ENCODE data around the gene ABHD5.

Gene ABHD5

DNA sequence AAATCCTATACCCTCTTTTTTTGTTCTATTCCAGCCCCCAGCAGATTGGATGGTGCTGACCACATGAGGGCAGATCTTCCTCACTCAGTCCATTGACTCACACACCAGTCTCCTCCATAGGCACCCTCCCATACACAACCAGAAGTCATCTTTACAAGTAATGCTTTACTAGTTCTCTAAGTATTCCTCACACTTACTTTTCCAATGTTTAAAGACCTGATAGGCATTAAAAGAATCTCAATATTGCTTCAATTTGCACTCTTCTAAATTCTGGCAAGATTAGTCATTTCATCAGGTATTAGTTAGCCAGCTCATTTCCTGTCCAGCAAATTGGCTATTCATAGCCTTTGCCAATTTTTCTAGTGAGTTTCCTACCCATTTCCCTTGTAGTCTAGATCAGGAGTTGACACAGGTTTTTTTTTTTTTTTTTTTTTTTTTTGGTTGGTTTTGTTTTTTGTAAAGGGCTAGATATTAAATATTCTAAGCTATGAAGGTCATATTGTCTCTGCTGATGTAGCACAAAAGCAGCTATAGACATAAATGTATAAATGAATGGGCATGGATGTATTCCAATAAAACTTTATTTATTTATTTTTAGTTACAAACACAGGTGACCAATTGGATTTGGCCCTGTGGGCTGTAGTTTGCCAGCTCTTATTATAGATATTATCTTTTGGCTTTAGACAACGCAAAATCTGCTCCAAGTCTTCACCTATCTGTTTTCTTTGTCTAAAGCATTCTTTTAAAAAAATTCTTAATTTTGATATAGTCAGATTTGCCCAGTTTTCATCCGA lies 76.1 kb downstream of the ABHD5 start:
- ATAC-seq (replicated peaks; ENCODE audit: extremely low read depth, poor library complexity, severe bottlenecking) (no peak), DNase-seq (ENCODE audit: low spot score in 2 of 2) (no peak)
- Mint-ChIP-seq H3K36me3 (ENCODE audit: insufficient read depth) (no peaks in the 10 kb centered on the region), H3K4me1 (peaks cover 24% of the 10 kb centered on the region), H3K27me3 (peaks cover 9% of the 10 kb centered on the region), H3K4me3 (no peak overlapping the region), H3K27ac (ENCODE audit: low read depth) (no peak overlapping the region), H3K9me3 (no peaks in the 10 kb centered on the region)

DNA sequence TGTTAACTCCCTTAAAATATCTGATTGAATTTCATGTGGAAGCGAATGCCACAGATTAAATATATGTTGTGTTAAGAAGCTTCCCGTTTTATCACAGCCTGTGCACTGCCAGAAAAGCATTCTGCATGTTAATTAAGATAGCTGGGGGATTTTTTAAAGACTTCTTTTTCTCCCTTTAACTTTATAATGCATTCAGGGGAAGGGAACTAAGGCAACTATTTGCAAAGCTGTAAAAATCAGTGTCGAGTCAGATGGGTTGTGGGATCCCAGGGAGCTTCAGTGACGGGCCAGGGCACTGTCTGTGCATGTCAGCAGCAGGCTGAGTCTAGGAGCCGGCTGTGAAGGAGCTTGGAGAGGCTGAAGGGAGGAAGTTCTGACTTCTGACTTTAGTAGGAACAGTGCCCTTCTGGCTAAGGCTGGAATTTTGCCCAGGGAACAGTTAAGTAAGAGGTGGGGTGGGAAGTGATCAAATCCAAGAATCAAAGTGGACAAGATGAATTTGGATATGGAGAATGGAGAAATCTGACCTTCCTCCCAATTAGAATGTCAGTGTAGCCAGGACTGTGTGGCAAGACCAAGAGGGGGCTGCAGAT lies 77.7 kb downstream of the ABHD5 start:
- H3K4me1 Mint-ChIP-seq, result peaks cover 27% of the 10 kb centered on the region
- H3K27ac Mint-ChIP-seq (ENCODE audit: low read depth), result peak overlapping the region; percentile 65
- ATAC-seq (replicated peaks; ENCODE audit: extremely low read depth, poor library complexity, severe bottlenecking), result no peak
- H3K27me3 Mint-ChIP-seq, result peaks cover 9% of the 10 kb centered on the region
- peak overlapping the region; percentile 16 for H3K4me3 Mint-ChIP-seq
- no peaks in the 10 kb centered on the region for H3K36me3 Mint-ChIP-seq (ENCODE audit: insufficient read depth)
- no peak for DNase-seq (ENCODE audit: low spot score in 2 of 2)
- no peaks in the 10 kb centered on the region for H3K9me3 Mint-ChIP-seq

DNA sequence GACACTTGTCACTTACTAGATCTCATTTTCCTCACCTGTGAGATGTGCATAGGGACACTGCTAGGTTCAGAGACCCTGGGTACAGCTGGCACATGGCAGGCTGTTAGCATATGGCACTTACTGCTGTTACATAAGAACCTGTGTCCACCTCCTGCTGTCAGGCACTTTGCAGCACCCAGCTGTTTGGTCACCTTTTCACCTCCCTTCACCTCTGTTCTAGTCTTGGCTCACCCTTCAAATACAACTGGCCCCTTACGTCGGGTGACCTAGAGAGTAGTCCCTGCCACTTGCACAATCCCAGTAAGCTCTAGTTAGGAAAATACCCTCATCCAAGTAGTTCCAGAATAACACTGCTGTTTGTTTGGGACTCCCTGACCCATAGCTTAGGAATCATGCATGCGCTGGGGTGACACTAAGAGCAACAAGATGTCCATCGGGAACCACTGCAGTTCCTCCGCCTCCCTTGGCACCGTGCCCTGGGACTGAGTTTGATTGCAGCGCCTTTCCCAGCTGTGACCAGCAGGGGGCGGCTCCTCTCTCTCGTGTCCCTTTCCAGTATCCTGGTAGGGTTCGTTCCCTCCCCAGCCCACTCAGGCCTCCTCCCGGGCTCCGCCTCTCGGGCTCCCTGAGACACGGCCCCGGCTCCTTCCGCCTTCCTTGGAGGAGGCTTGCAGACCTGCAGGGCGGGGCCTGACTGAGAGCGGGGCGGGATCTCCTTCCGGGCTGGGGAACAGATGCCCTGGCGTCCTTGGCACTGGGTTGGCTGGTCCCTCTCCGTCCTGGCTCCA lies 78.6 kb downstream of the ABHD5 start:
- Mint-ChIP-seq H3K27me3 (peaks cover 9% of the 10 kb centered on the region), H3K9me3 (no peaks in the 10 kb centered on the region), H3K27ac (ENCODE audit: low read depth) (peak overlapping the region; percentile 65), H3K4me3 (no peak overlapping the region), H3K4me1 (peaks cover 33% of the 10 kb centered on the region), H3K36me3 (ENCODE audit: insufficient read depth) (no peaks in the 10 kb centered on the region)
- ATAC-seq (replicated peaks; ENCODE audit: extremely low read depth, poor library complexity, severe bottlenecking), result peak; percentile 26
- DNase-seq (ENCODE audit: low spot score in 2 of 2), result peak; percentile 58 to 60

DNA sequence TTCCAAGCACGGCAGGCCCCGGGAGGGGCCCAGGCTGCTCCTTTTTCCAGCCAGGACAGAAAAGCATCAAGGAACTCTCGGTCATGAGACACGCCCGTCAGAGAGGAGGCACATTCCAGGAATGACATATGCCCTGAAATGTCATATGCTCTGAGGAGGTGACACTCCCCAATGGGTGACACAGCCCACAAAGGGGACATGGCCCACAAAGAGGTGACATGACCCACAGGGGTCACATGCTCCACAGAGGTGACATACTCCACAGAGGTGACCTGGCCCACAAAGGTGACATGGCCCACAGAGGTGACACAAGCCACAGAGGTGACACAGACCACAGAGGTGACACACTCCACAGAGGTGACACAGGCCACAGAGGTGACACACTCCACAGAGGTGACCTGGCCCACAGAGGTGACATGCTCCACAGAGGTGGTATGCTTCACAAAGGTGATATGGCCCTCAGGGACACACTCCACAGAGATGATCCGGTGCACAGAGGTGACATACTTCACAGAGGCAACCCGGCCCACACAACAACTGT lies 79.2 kb downstream of the ABHD5 start:
- Mint-ChIP-seq H3K9me3 (no peaks in the 10 kb centered on the region), H3K4me3 (no peak overlapping the region), H3K27ac (ENCODE audit: low read depth) (no peak overlapping the region), H3K27me3 (peaks cover 9% of the 10 kb centered on the region), H3K4me1 (peaks cover 33% of the 10 kb centered on the region), H3K36me3 (ENCODE audit: insufficient read depth) (no peaks in the 10 kb centered on the region)
- ATAC-seq (replicated peaks; ENCODE audit: extremely low read depth, poor library complexity, severe bottlenecking) (peak; percentile 62), DNase-seq (ENCODE audit: low spot score in 2 of 2) (no peak)

DNA sequence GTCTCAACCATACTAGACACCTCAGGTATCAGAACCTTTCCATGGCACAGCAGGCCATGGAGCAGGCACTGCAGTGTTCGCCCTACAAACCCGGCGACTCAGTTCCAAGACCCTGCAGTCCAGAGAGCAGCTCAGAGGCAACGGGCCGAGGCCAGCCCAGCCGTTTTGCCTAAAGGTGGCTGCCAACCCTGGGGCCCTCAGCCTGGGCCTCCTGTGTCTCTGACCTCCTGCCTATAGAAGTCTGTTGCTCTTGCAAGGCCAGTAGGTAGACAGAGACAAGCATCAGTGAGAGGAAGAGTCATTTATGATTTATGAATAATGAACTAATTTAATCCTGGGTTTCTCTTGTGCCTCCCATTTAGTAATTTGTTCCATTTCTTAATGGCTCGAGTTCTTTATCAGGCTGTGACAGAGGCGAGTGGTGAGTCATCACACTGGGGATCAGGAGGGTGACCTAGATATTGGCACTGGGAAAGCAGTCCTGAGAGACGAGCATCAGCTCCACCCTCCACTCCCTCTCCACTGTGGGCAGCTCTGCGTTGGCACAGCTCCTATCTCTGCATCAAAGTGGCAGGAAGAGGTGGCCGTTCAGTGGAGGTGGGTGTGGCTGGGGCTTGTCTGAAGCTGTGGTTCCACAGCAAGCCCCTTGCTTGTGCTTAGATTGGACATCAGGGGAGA lies 79.8 kb downstream of the ABHD5 start:
- Mint-ChIP-seq H3K36me3 (ENCODE audit: insufficient read depth) (no peaks in the 10 kb centered on the region), H3K27ac (ENCODE audit: low read depth) (peak overlapping the region; percentile 50), H3K27me3 (peaks cover 9% of the 10 kb centered on the region), H3K4me1 (peaks cover 33% of the 10 kb centered on the region), H3K4me3 (no peak overlapping the region), H3K9me3 (no peaks in the 10 kb centered on the region)
- no peak for DNase-seq (ENCODE audit: low spot score in 2 of 2)
- no peak for ATAC-seq (replicated peaks; ENCODE audit: extremely low read depth, poor library complexity, severe bottlenecking)

DNA sequence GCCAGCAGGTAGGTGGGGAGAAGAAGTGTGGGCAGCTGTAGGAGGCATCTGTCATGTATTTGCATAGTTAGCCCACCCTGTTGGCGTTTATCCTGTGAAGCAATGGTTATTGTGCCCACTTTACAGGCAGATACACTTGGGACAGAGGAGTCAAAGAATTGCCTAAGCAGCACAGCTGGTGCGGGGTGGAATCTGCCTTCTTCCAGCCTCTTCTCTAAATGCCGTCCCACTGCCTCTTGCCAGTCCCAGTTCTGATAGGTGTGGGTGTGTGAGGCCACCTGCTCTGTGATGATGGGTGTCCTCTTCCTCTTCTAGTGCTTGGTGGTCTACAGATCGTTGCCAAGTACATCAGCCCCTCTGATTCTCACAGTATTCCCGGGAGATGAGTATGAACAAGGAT lies 80.9 kb downstream of the ABHD5 start:
- no peaks in the 10 kb centered on the region for H3K36me3 Mint-ChIP-seq (ENCODE audit: insufficient read depth)
- ATAC-seq (replicated peaks; ENCODE audit: extremely low read depth, poor library complexity, severe bottlenecking), result no peak
- peaks cover 33% of the 10 kb centered on the region for H3K4me1 Mint-ChIP-seq
- no peaks in the 10 kb centered on the region for H3K9me3 Mint-ChIP-seq
- no peak overlapping the region for H3K4me3 Mint-ChIP-seq
- peak overlapping the region; percentile 50 for H3K27ac Mint-ChIP-seq (ENCODE audit: low read depth)
- peaks cover 9% of the 10 kb centered on the region for H3K27me3 Mint-ChIP-seq
- DNase-seq (ENCODE audit: low spot score in 2 of 2), result no peak

DNA sequence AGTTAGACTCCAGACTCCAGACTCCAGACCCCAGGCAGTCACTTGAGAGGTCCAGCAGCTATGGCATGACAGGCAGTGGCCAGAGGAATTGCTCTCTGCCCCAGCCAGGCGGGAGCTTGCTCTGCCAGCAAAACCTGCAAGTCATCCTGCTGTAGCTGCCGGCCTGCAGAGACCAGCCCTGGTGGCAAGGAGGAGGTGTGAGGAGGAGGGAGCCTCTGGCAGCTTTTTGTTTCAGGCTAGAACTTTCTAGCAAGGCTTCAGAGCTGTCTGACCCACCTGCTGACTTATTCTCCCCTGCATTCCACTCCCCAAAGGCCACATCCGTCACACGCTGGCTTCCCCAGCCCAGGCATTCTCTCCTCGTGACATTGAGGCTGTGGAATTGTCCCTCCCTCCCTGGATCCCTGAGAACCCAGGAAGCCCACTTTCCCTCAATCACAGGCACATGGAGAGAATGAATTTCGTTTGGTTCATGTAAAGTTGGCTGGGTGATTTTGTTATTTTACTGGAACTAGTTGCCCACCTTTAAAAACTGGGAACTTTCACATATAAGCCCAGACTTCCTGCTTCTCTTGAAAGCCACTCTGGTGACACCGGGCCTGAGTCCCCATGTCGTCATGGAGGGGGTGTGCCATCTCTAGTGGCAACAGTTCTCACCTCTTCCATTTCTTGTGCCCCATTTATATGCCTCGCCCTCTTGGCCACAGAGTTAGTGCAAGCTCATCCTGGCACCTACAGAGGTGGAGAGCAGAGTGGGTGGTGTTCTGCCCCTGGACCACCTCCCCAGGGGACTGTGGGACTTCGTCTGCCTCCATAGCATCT lies 82.7 kb downstream of the ABHD5 start:
- peaks cover 3% of the 10 kb centered on the region for H3K27me3 Mint-ChIP-seq
- H3K36me3 Mint-ChIP-seq (ENCODE audit: insufficient read depth), result no peaks in the 10 kb centered on the region
- H3K9me3 Mint-ChIP-seq, result no peaks in the 10 kb centered on the region
- DNase-seq (ENCODE audit: low spot score in 2 of 2), result no peak
- ATAC-seq (replicated peaks; ENCODE audit: extremely low read depth, poor library complexity, severe bottlenecking), result peak; percentile 38
- H3K27ac Mint-ChIP-seq (ENCODE audit: low read depth), result peak overlapping the region; percentile 14
- H3K4me3 Mint-ChIP-seq, result no peak overlapping the region
- peaks cover 33% of the 10 kb centered on the region for H3K4me1 Mint-ChIP-seq

DNA sequence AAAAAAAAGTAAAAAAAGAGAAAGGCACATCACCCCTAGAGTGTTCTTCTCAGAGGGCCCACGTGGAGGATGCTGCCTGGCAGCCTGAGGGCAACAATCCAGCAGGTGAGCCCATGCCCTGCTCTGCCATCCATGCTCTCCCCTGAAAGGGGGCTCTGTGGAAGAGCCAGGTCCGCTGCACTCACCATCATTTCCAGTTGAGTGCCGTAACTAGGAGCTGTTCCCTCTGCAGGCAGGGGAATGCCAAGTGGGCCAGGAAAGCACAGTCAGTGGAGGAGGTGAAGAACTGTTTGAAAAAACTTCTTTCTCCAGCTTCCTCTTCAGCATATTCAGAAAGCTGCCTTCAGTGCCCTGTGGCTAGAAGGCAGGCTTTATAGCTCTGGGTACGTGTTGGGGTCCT lies 84.1 kb downstream of the ABHD5 start:
- ATAC-seq (replicated peaks; ENCODE audit: extremely low read depth, poor library complexity, severe bottlenecking), result no peak
- Mint-ChIP-seq H3K4me1 (peaks cover 24% of the 10 kb centered on the region), H3K4me3 (no peak overlapping the region), H3K36me3 (ENCODE audit: insufficient read depth) (no peaks in the 10 kb centered on the region), H3K27ac (ENCODE audit: low read depth) (no peak overlapping the region), H3K27me3 (no peaks in the 10 kb centered on the region), H3K9me3 (no peaks in the 10 kb centered on the region)
- DNase-seq (ENCODE audit: low spot score in 2 of 2), result no peak

DNA sequence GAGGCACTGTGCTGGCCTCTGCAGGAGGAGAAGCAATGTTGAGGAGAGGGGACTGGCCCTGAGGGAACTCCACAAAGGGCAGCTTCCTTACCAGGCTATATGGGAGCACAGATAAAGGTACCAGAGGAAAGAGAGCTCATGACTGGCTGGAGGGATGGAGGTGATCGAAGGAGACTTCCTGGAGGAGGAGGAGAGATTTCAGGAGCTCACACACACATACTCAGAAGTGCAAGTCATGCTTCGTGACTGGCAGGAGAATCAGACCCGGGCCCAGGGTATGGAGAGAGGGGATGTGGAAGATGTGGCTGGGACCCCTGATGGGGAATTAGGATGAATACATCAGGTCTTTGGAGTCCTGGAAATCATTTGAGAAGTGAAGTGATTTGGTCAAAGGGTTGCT lies 85.4 kb downstream of the ABHD5 start:
- H3K4me1 Mint-ChIP-seq, result peaks cover 11% of the 10 kb centered on the region
- H3K27ac Mint-ChIP-seq (ENCODE audit: low read depth), result no peak overlapping the region
- H3K4me3 Mint-ChIP-seq, result no peak overlapping the region
- H3K36me3 Mint-ChIP-seq (ENCODE audit: insufficient read depth), result no peaks in the 10 kb centered on the region
- no peaks in the 10 kb centered on the region for H3K27me3 Mint-ChIP-seq
- no peaks in the 10 kb centered on the region for H3K9me3 Mint-ChIP-seq
- ATAC-seq (replicated peaks; ENCODE audit: extremely low read depth, poor library complexity, severe bottlenecking), result no peak
- DNase-seq (ENCODE audit: low spot score in 2 of 2), result no peak

DNA sequence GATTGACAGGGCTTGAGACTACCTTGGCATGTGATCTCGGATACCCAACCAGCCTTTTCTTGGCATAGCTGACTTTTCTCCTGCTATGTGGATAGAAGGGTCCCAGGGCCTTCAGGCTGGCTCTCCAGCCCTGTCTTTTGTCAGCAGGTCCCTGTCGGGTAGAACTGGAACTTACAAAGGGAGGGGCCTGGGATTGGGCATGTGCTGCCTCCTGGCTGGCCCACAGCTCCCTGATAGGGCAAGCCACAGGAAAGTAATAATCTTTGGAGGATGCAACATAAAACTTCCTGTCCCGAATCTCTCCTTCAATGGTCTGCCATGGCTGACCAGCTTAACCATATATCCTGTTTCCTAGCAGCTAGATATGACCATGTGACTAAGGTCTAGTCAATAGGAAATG lies 89.1 kb downstream of the ABHD5 start:
- Mint-ChIP-seq H3K27me3 (no peaks in the 10 kb centered on the region), H3K27ac (ENCODE audit: low read depth) (no peak overlapping the region), H3K36me3 (ENCODE audit: insufficient read depth) (no peaks in the 10 kb centered on the region), H3K9me3 (no peaks in the 10 kb centered on the region), H3K4me1 (no peaks in the 10 kb centered on the region), H3K4me3 (no peak overlapping the region)
- DNase-seq (ENCODE audit: low spot score in 2 of 2), result no peak
- no peak for ATAC-seq (replicated peaks; ENCODE audit: extremely low read depth, poor library complexity, severe bottlenecking)

DNA sequence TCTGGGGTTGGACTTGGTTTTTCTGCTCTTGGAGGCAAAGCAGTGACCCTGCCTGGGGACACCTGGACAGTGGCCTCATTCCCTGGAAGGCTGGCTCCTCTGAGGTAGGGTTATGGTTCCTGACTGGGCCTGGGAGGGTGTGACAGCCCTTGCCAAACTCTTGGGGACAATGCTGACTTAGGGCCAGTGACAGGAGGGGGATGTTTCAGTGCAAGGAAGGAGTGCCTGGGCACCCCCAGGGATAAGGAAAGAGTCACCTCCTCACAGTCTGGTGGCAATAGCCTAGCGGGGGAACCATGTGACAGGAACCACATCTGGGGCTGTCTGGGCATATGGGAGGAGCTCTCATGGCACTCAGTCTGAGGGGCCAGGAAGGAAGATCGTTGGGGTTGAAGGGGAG lies 91.8 kb downstream of the ABHD5 start:
- no peak for DNase-seq (ENCODE audit: low spot score in 2 of 2)
- no peak for ATAC-seq (replicated peaks; ENCODE audit: extremely low read depth, poor library complexity, severe bottlenecking)
- Mint-ChIP-seq H3K36me3 (ENCODE audit: insufficient read depth) (no peaks in the 10 kb centered on the region), H3K4me3 (no peak overlapping the region), H3K4me1 (peaks cover 5% of the 10 kb centered on the region), H3K27me3 (peaks cover 9% of the 10 kb centered on the region), H3K27ac (ENCODE audit: low read depth) (no peak overlapping the region), H3K9me3 (no peaks in the 10 kb centered on the region)

Measured in central memory CD8-positive, alpha-beta T cell (primary cell).